Esophagus squamous epithelium (tissue), 5 donors: ENCODE measurements around the gene ACTR3. TPM values are rescaled to one million over a fixed set of nuclear protein-coding genes. Genes with fewer than 3 reads are reported as not detected.
A peak's percentile ranks its signal among the peaks of the same experiment; 100 is the strongest.

Experiments used
- DNase-seq: peaks from one replicate; lab custom pipeline; 2025; lab: John Stamatoyannopoulos, UW
- H3K27ac ChIP-seq, 4 donors: fragments of 200-600 bp; sonication (generic); one replicate each; pipeline ENCODE4 v1.5.1; 2016 to 2019; ENCODE audit warnings: mild to moderate bottlenecking in 1 of 4
- H3K27me3 ChIP-seq, 4 donors: fragments of 200-600 bp; sonication (generic); 1 replicate in 3 of 4; 2 replicates in 1 of 4; pipeline versions ENCODE4 v1.5.1 to v1.6.0; 2017 to 2021; ENCODE audit warnings: antibody characterized with exemption in 1 of 4
- H3K36me3 ChIP-seq, 3 donors: fragments of 200-600 bp; sonication (generic); one replicate each; pipeline ENCODE4 v1.5.1; 2016 to 2019
- H3K4me1 ChIP-seq, 3 donors: fragments of 200-600 bp; sonication (generic); one replicate each; pipeline ENCODE4 v1.5.1; 2017 to 2019
- H3K4me3 ChIP-seq, 4 donors: fragments of 200-600 bp; sonication (generic); 1 replicate in 3 of 4; 2 replicates in 1 of 4; pipeline ENCODE4 v1.5.1; 2016 to 2019; ENCODE audit warnings: mild to moderate bottlenecking in 2 of 4, moderate library complexity in 1 of 4
- H3K9me3 ChIP-seq, 3 donors: fragments of 200-600 bp; sonication (generic); one replicate each; pipeline ENCODE4 v1.5.1; 2016 to 2019
- CTCF ChIP-seq, 6 experiments: fragments of 450-650 bp in 4 of 6; fragments of 200-600 bp in 2 of 6; sonication (generic) in 2 of 6; IDR thresholded peaks; one replicate each; pipeline ENCODE4 v1.5.1; 2016 to 2019; ENCODE audit warnings: antibody characterized with exemption in 6 of 6, mild to moderate bottlenecking in 4 of 6, moderate library complexity in 4 of 6
- POLR2A ChIP-seq, 4 donors: fragments of 450-650 bp; IDR thresholded peaks; one replicate each; pipeline ENCODE4 v1.6.1; 2017; ENCODE audit warnings: antibody characterized with exemption in 4 of 4, mild to moderate bottlenecking in 4 of 4, moderate library complexity in 3 of 4
- WGBS, 2 donors: methylation state at CpG; one replicate each; pipeline ENCODE4 v1.1.5; 2018; 5-methylcytosine and 5-hydroxymethylcytosine counted together
- intact Hi-C: fragments of 100-400 bp; cut with DNase I; formaldehyde crosslinking; loops from one replicate; pipeline ENCODE4 v1.15.0; 2022
- total RNA-seq, 4 donors: library from RNA; depleted of rRNA; stranded (reverse); fragments of >200 nt; gene quantifications; one replicate each; pipeline ENCODE4 v1.1.0, GENCODE V29; 2016
- donor health status: DM: yes; HTN: yes; CAD: no.

ACTR3 gene
- total RNA-seq, 4 donors from 2014 or later: 164 to 274 (median 226) TPM

GRCh38 chr2:113854208-113854607 is 35.7 kb upstream of the ACTR3 start:
- DNase-seq: no peak
- no peaks in the 10 kb centered on the region for H3K27me3 ChIP-seq

GRCh38 chr2:113854970-113855740 is 34.7 kb upstream of the ACTR3 start:
- no peaks in the 10 kb centered on the region for H3K36me3 ChIP-seq
- 68 to 83% methylated on average over 5 to 8 of the region's 8 CpGs for WGBS, 2 donors
- TF ChIP-seq POLR2A (IDR thresholded peaks at IDR 0.05) (no peak), CTCF (IDR thresholded peaks at IDR 0.05) (no peak)
- no peaks in the 10 kb centered on the region for H3K9me3 ChIP-seq
- no peak overlapping the region for H3K4me3 ChIP-seq
- H3K27ac ChIP-seq: no peak overlapping the region
- H3K4me1 ChIP-seq: peaks cover 0 to 24% (median 7%) of the 10 kb centered on the region in 3 donors
- H3K27me3 ChIP-seq: no peaks in the 10 kb centered on the region
- no peak for DNase-seq
- intact Hi-C loops: no loop called here

More at GRCh38 chr2:113854208-113854607, 35.7 kb upstream of the ACTR3 start:
- 92 to 94% methylated on average over 1 of the region's 1 CpG for WGBS, 2 donors
- intact Hi-C loops: no loop called here
- no peak overlapping the region for H3K4me3 ChIP-seq
- no peak overlapping the region for H3K27ac ChIP-seq
- no peaks in the 10 kb centered on the region for H3K36me3 ChIP-seq
- H3K9me3 ChIP-seq: no peaks in the 10 kb centered on the region
- TF ChIP-seq CTCF (IDR thresholded peaks at IDR 0.05) (no peak), POLR2A (IDR thresholded peaks at IDR 0.05) (no peak)
- H3K4me1 ChIP-seq: peaks cover 0 to 33% (median 9%) of the 10 kb centered on the region in 3 donors

GRCh38 chr2:113857464-113857863 is 32.4 kb upstream of the ACTR3 start:
- H3K4me1 ChIP-seq: peaks cover 0 to 8% (median 3%) of the 10 kb centered on the region in 3 donors
- no peaks in the 10 kb centered on the region for H3K9me3 ChIP-seq
- 75 to 85% methylated on average over 3 of the region's 3 CpGs for WGBS, 2 donors
- H3K4me3 ChIP-seq: no peak overlapping the region
- no peak for TF ChIP-seq POLR2A (IDR thresholded peaks at IDR 0.05)
- TF ChIP-seq CTCF (IDR thresholded peaks at IDR 0.05): no peak
- intact Hi-C loops: no loop called here
- DNase-seq: no peak
- H3K27me3 ChIP-seq: no peaks in the 10 kb centered on the region
- peak overlapping the region in 1 of 4 donors; percentile 54 for H3K27ac ChIP-seq
- H3K36me3 ChIP-seq: no peaks in the 10 kb centered on the region

- H3K36me3 ChIP-seq: no peaks in the 10 kb centered on the region
- intact Hi-C loops: no loop called here
- peak overlapping the region in 3 of 4 donors; percentile 23 to 54 (median 35) for H3K27ac ChIP-seq
- peaks cover 0 to 8% (median 3%) of the 10 kb centered on the region in 3 donors for H3K4me1 ChIP-seq
- no peak for DNase-seq
- no peaks in the 10 kb centered on the region for H3K9me3 ChIP-seq
- no peak overlapping the region for H3K4me3 ChIP-seq
- WGBS, 2 donors: 65 to 66% methylated on average over 5 of the region's 5 CpGs
- H3K27me3 ChIP-seq: no peaks in the 10 kb centered on the region
- TF ChIP-seq POLR2A (IDR thresholded peaks at IDR 0.05) (no peak), CTCF (IDR thresholded peaks at IDR 0.05) (no peak)
Measured at GRCh38 chr2:113858764-113859163, 31.1 kb upstream of the ACTR3 start.

GRCh38 chr2:113861740-113862139 is 28.1 kb upstream of the ACTR3 start:
- Histone ChIP-seq H3K4me1 (peaks cover 0 to 8% (median 3%) of the 10 kb centered on the region in 3 donors), H3K4me3 (no peak overlapping the region), H3K27me3 (no peaks in the 10 kb centered on the region), H3K36me3 (no peaks in the 10 kb centered on the region), H3K27ac (no peak overlapping the region), H3K9me3 (no peaks in the 10 kb centered on the region)
- 85 to 94% methylated on average over 7 of the region's 7 CpGs for WGBS, 2 donors
- intact Hi-C loops: no loop called here
- TF ChIP-seq POLR2A (IDR thresholded peaks at IDR 0.05): no peak
- no peak for TF ChIP-seq CTCF (IDR thresholded peaks at IDR 0.05)
- no peak for DNase-seq
